GM12892 (cell line): Measurements from ENCODE around the gene ZNF766.

Experiments used
- DNase-seq: peaks from one replicate; pipeline ENCODE4 v3.0.0; 2011; ENCODE audit not compliant: insufficient read length
- FAIRE-seq: peaks from 2 replicates; lab custom pipeline; 2011; peaks lifted over from hg19 to GRCh38; lab: Jason Lieb, UNC
- POLR2A ChIP-seq: IDR thresholded peaks from 2 replicates; pipeline ENCODE4 v1.6.1; 2011; ENCODE audit warnings: low read depth, low read length, control low read depth
- POLR2AphosphoS5 ChIP-seq: IDR thresholded peaks from 2 replicates; pipeline ENCODE4 v1.6.1; 2011; ENCODE audit warnings: low read depth, low read length, control low read depth
- TAF1 ChIP-seq: IDR thresholded peaks from 2 replicates; pipeline ENCODE4 v1.6.1; 2011; ENCODE audit warnings: low read depth, mild to moderate bottlenecking, control low read depth, low read length, borderline replicate concordance

The ZNF766 gene

GRCh38 chr19:52345162-52345561 is 75.8 kb downstream of the ZNF766 start:
- no peak for DNase-seq
- no peak for FAIRE-seq
- TF ChIP-seq TAF1 (no peak), POLR2AphosphoS5 (no peak), POLR2A (no peak)
